Stimulated activated naive B cell treated with anti-CD40 and anti-IgM and Interleukin-4, amounts not matched to agents 10 μg/mL and 1 μg/mL and 100 μg/mL, for 72 hours (primary cell): Measurements from ENCODE around the gene DDX28.
"Not testable (repeated sequence)": the region's sequence is repeated elsewhere in the genome, so short reads cannot be mapped to it uniquely, and the experiment has no call there.

Source experiments
- ATAC-seq, 2 donors: fragments of 150-1000 bp; cut with Tn5 transposase; replicated peaks; 2 replicates each; pipeline ENCODE4 v1.10.0; 2021; ENCODE audit warnings: moderate library complexity in 1 of 2
- DNase-seq: peaks from one replicate; pipeline ENCODE4 v3.0.0; 2021
- H3K27ac Mint-ChIP-seq: one replicate; pipeline ENCODE4 v1.8.0; 2022; ENCODE audit warnings: mild to moderate bottlenecking, mixed read lengths
- H3K27me3 Mint-ChIP-seq, 2 donors: one replicate each; pipeline ENCODE4 v1.8.0; 2022; ENCODE audit warnings: mixed read lengths in 2 of 2
- H3K36me3 Mint-ChIP-seq, 2 donors: one replicate each; pipeline ENCODE4 v1.8.0; 2022; ENCODE audit warnings: mixed read lengths in 2 of 2, mild to moderate bottlenecking in 1 of 2
- H3K4me1 Mint-ChIP-seq, 2 donors: one replicate each; pipeline ENCODE4 v1.8.0; 2022; ENCODE audit warnings: mixed read lengths in 2 of 2, mild to moderate bottlenecking in 1 of 2
- H3K4me3 Mint-ChIP-seq, 2 donors: one replicate each; pipeline ENCODE4 v1.8.0; 2022; ENCODE audit warnings: mild to moderate bottlenecking in 2 of 2, mixed read lengths in 2 of 2, moderate library complexity in 1 of 2
- H3K9me3 Mint-ChIP-seq, 2 donors: one replicate each; pipeline ENCODE4 v1.8.0; 2022; ENCODE audit warnings: mixed read lengths in 2 of 2, mild to moderate bottlenecking in 1 of 2

DDX28 gene

DNA sequence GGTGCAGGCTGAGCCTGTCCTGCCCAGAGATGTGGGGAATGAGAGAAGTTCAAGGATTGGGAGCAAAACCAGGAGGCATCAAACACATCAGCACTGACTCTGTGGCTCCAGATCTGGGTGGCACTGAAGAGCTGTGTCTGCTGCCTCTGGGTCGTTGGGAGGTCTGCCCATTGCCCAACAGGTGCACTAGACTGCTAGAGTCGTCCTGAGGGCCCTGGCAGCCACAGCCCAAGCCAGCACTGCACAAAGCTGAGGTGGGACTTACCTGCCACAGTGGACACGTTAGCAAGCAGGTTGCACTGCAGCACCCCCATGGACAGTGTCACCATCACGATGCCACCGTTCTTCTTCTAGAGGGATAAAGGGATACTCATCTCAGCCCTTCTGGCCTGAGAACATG, 46.0 kb downstream of the DDX28 start:
- Mint-ChIP-seq H3K4me1 (peaks cover 11 to 21% of the 10 kb centered on the region in 2 donors), H3K9me3 (no peaks in the 10 kb centered on the region), H3K27me3 (peaks cover 0 to 9% of the 10 kb centered on the region in 2 donors), H3K27ac (no peak overlapping the region), H3K4me3 (no peak overlapping the region), H3K36me3 (no peaks in the 10 kb centered on the region)
- DNase-seq, result no peak
- no peak for ATAC-seq

- Mint-ChIP-seq H3K27me3 (peaks cover 0 to 9% of the 10 kb centered on the region in 2 donors), H3K4me1 (peaks cover 11 to 21% of the 10 kb centered on the region in 2 donors), H3K9me3 (no peaks in the 10 kb centered on the region), H3K36me3 (no peaks in the 10 kb centered on the region), H3K4me3 (no peak overlapping the region), H3K27ac (peak overlapping the region; percentile 62)
- DNase-seq (no peak), ATAC-seq (no peak)
Observed at GRCh38 chr16:67976205-67976604, 46.8 kb downstream of the DDX28 start.

- no peaks in the 10 kb centered on the region for H3K9me3 Mint-ChIP-seq
- DNase-seq, result no peak
- ATAC-seq, result peak; percentile 76 to 80
- peak overlapping the region; percentile 86 for H3K27ac Mint-ChIP-seq
- H3K4me1 Mint-ChIP-seq, result peaks cover 11 to 21% of the 10 kb centered on the region in 2 donors
- no peak overlapping the region for H3K4me3 Mint-ChIP-seq
- H3K27me3 Mint-ChIP-seq, result peaks cover 0 to 9% of the 10 kb centered on the region in 2 donors
- no peaks in the 10 kb centered on the region for H3K36me3 Mint-ChIP-seq
Observed at GRCh38 chr16:67975321-67976105, 47.5 kb downstream of the DDX28 start.

DNA sequence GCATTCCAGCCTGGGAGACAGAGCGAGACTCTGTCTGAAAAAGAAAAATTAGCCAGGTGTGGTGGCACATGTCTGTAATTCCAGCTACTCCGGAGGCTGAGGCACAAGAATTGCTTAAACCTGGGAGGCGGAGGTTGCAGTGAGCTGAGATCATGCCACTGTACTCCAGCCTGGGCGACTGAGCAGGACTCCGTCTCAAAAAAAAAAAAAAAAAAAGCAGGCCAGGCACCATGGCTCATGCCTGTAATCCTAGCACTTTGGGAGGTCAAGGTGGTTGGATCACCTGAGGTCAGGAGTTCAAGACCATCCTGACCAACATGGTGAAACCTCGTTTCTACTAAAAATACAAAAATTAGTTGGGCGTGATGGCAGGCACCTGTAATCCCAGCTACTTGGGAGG, 50.7 kb downstream of the DDX28 start:
- DNase-seq, H3K4me3 Mint-ChIP-seq, H3K9me3 Mint-ChIP-seq, ATAC-seq, H3K27ac Mint-ChIP-seq, H3K36me3 Mint-ChIP-seq, H3K27me3 Mint-ChIP-seq: not testable (repeated sequence)
- peaks cover 19 to 34% of the 10 kb centered on the region in 2 donors for H3K4me1 Mint-ChIP-seq

DNA sequence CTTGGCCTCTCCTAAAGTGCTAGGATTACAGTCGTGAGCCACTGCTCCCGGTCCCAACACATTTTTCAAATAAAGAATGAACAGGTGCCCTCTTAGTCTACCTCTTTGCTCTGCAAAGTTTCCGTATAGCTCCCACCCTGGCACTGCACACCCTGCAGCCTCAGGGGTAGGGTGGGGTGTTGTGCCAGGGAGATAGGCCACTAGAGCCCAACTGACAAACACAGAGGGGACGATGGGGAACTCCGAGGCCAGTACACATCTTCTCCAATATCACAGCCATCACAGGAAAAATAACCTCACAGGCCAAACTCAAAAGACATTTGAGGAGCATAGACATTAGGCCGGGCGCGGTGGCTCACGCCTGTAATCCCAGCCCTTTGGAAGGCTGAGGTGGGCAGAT, 51.9 kb downstream of the DDX28 start:
- no peak for DNase-seq
- Mint-ChIP-seq H3K27ac (peak overlapping the region; percentile 51), H3K4me3 (no peak overlapping the region), H3K36me3 (peaks cover 0 to 3% of the 10 kb centered on the region in 2 donors), H3K4me1 (peaks cover 26 to 42% of the 10 kb centered on the region in 2 donors), H3K9me3 (no peaks in the 10 kb centered on the region), H3K27me3 (peaks cover 0 to under 1% of the 10 kb centered on the region in 2 donors)
- no peak for ATAC-seq
